K562 (cell line): Measurements from ENCODE around the gene MAP3K12. TPM values are rescaled to one million over a fixed set of nuclear protein-coding genes. Genes with fewer than 3 reads are reported as not detected.

Experiments
- CBFA2T2 ChIP-seq: fragments of 450-650 bp; conservative IDR thresholded peaks from 2 replicates; pipeline ENCODE4 v1.6.1; 2017; ENCODE audit warnings: mild to moderate bottlenecking
- COPS2 ChIP-seq: fragments of 450-650 bp; conservative IDR thresholded peaks from 2 replicates; pipeline ENCODE4 v1.6.1; 2016; ENCODE audit warnings: mild to moderate bottlenecking, moderate library complexity
- FOS ChIP-seq: IDR thresholded peaks from 3 replicates; pipeline ENCODE4 v1.6.1; 2011; ENCODE audit not compliant: insufficient read length; ENCODE audit errors: extremely low read depth
- HNRNPK ChIP-seq: fragments of 200-400 bp; formaldehyde crosslinking; IDR thresholded peaks from one replicate; pipeline ENCODE4 v1.6.1; 2018; ENCODE audit warnings: mild to moderate bottlenecking, low read depth, low read length; ENCODE audit not compliant: poor library complexity, severe bottlenecking
- JUND ChIP-seq, 2 experiments: IDR thresholded peaks; 2 replicates in 1 of 2; 3 replicates in 1 of 2; pipeline ENCODE4 v1.6.1; 2011; ENCODE audit warnings: borderline replicate concordance in 2 of 2, low read depth in 2 of 2, low read length in 2 of 2, improper control_type of control experiment in 1 of 2, missing biosample characterization in 1 of 2, missing genetic modification characterization in 1 of 2, missing genetic modification reagents in 1 of 2
- NR3C1 ChIP-seq: sonication (generic); formaldehyde crosslinking; IDR thresholded peaks from 2 replicates; pipeline ENCODE4 v1.8.1; 2022; ENCODE audit warnings: missing genetic modification reagents
- POLR2B ChIP-seq: fragments of 450-650 bp; IDR thresholded peaks from 2 replicates; pipeline ENCODE4 v1.6.1; 2018; ENCODE audit warnings: low read depth; ENCODE audit not compliant: partially characterized antibody
- RBM34 ChIP-seq: fragments of 200-400 bp; formaldehyde crosslinking; IDR thresholded peaks from 2 replicates; pipeline ENCODE4 v1.6.1; 2018; ENCODE audit warnings: low read length, borderline replicate concordance; ENCODE audit not compliant: insufficient read depth
- SPI1 ChIP-seq: IDR thresholded peaks from 2 replicates; pipeline ENCODE4 v1.6.1; 2011; ENCODE audit warnings: low read depth, low read length, control low read depth, borderline replicate concordance
- ZBTB17 ChIP-seq: fragments of 450-650 bp; formaldehyde crosslinking; IDR thresholded peaks from 2 replicates; pipeline ENCODE4 v1.4.0; 2020; ENCODE audit warnings: mild to moderate bottlenecking
- ZBTB7A ChIP-seq: IDR thresholded peaks from 2 replicates; pipeline ENCODE4 v1.6.1; 2011; ENCODE audit warnings: low read depth, mild to moderate bottlenecking, low read length, moderate library complexity, borderline replicate concordance; ENCODE audit not compliant: control insufficient read depth
- polyA plus RNA-seq, 8 experiments: library from polyadenylated mRNA; depleted of rRNA in 4 of 8; stranded (reverse) in 5 of 8; unstranded in 3 of 8; fragments of >200 nt; fragmentation: Nextera tagmentation in 2 of 8; fragmentation: Illumina TruSeq in 1 of 8; extraction: Ambion mirVana in 2 of 8; extraction: Trizol in 1 of 8; gene quantifications; 2 replicates each; pipeline versions ENCODE4 v1.2.1 to v1.2.3, GENCODE V29; 2011 to 2014; ENCODE audit warnings: inconsistent platforms in 1 of 8, missing spikeins in 1 of 8
- total RNA-seq, 7 experiments: library from RNA; depleted of rRNA in 6 of 7; stranded (reverse); fragments of >200 nt in 6 of 7; fragmentation: Illumina TruSeq in 2 of 7; extraction: Trizol in 2 of 7; gene quantifications; 2 replicates each; pipeline versions ENCODE4 v1.2.1 to v1.2.3, GENCODE V29; 2011 to 2021; ENCODE audit warnings: low replicate concordance in 1 of 7
- TF ChIP-seq, protein P1 (sequence below): IDR thresholded peaks from 3 replicates; pipeline ENCODE4 v1.6.1; 2011; ENCODE audit warnings: borderline replicate concordance, mild to moderate bottlenecking, moderate library complexity; ENCODE audit not compliant: insufficient read length; ENCODE audit errors: extremely low read depth
- TF ChIP-seq, protein P2 (sequence below): sonication (generic); formaldehyde crosslinking; IDR thresholded peaks from 2 replicates; pipeline ENCODE4 v1.8.1; 2023; ENCODE audit warnings: mild to moderate bottlenecking, missing genetic modification reagents, moderate library complexity
- TF ChIP-seq, protein P3 (sequence below), 2 experiments: fragments of 450-650 bp in 1 of 2; sonication (generic) in 1 of 2; formaldehyde crosslinking in 1 of 2; IDR thresholded peaks in 1 of 2; conservative IDR thresholded peaks in 1 of 2; 2 replicates each; pipeline versions ENCODE4 v1.6.1 to v1.8.1; 2016 to 2023; ENCODE audit warnings: mild to moderate bottlenecking in 2 of 2, moderate library complexity in 2 of 2, inconsistent platforms in 1 of 2, missing genetic modification reagents in 1 of 2
- TF ChIP-seq, protein P4 (sequence below): sonication (generic); formaldehyde crosslinking; IDR thresholded peaks from 2 replicates; pipeline ENCODE4 v1.8.0; 2022; ENCODE audit warnings: mild to moderate bottlenecking, missing genetic modification reagents

Gene MAP3K12
- total and polyA plus RNA-seq, 9 of the 15 experiments (the other 6 are each of a cell fraction or from before 2014, with no cell fraction given) = 0.10 to 2.4 (median 1.6) TPM

DNA sequence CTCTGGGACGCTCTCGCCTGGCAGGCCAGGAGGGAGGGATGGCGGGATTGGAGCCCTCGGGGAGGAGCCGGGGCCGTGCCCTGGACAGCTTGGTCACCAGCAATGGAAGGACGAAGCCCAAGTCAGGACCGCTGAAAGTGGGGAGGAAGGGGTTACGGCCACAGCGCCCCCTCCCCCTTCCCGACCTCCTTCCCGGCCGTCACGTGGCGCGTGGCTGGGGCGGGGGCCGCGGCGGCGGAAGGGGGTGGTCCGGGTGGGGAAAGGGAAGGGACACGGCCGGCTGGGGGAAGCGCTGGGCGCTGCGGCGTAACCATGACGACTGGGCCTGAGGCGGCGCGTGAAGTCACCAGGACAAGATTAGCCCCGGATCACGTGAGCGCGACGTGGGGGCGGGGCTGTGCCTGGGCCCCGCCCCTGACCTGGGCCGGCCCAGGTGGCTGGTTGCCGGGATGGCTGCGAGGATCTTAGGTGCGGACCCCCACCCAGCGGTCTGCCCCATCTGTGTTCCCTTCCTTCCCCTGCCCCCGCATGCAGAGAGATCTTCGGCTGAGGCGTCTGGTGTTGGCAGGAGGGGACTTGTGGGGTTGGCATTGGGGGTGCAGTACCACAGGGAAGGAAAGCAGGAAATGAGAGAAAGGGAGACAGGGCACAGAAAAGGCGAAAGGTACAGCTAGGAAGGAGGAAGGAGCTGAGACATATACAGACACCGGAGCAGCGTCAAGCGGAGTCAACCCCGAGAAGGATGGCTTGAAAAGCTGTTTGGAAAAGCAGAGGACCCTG is 6.2 kb downstream of the MAP3K12 start (continued):
- TF ChIP-seq, protein P1, sequence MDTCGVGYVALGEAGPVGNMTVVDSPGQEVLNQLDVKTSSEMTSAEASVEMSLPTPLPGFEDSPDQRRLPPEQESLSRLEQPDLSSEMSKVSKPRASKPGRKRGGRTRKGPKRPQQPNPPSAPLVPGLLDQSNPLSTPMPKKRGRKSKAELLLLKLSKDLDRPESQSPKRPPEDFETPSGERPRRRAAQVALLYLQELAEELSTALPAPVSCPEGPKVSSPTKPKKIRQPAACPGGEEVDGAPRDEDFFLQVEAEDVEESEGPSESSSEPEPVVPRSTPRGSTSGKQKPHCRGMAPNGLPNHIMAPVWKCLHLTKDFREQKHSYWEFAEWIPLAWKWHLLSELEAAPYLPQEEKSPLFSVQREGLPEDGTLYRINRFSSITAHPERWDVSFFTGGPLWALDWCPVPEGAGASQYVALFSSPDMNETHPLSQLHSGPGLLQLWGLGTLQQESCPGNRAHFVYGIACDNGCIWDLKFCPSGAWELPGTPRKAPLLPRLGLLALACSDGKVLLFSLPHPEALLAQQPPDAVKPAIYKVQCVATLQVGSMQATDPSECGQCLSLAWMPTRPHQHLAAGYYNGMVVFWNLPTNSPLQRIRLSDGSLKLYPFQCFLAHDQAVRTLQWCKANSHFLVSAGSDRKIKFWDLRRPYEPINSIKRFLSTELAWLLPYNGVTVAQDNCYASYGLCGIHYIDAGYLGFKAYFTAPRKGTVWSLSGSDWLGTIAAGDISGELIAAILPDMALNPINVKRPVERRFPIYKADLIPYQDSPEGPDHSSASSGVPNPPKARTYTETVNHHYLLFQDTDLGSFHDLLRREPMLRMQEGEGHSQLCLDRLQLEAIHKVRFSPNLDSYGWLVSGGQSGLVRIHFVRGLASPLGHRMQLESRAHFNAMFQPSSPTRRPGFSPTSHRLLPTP = no peak
- TF ChIP-seq ZBTB17 (CRISPR knock-in tag) (no peak), FOS (no peak), POLR2B (peak; percentile 43), SPI1 (no peak), NR3C1 (CRISPR knock-in tag) (no peak), ZBTB7A (peak; percentile 89; the same call in 1 of the 2 replicates), COPS2 (no peak), RBM34 (no peak), JUND (IDR thresholded peaks at IDR 0.05; ENCODE audit: borderline replicate concordance, low read depth, low read length) (peak; percentile 82), JUND (tag; IDR thresholded peaks at IDR 0.05; ENCODE audit: borderline replicate concordance, low read depth, low read length) (peak; percentile 68; the same call in 1 of the 3 replicates), HNRNPK (no peak), CBFA2T2 (peak; percentile 71)
- TF ChIP-seq, protein P2, sequence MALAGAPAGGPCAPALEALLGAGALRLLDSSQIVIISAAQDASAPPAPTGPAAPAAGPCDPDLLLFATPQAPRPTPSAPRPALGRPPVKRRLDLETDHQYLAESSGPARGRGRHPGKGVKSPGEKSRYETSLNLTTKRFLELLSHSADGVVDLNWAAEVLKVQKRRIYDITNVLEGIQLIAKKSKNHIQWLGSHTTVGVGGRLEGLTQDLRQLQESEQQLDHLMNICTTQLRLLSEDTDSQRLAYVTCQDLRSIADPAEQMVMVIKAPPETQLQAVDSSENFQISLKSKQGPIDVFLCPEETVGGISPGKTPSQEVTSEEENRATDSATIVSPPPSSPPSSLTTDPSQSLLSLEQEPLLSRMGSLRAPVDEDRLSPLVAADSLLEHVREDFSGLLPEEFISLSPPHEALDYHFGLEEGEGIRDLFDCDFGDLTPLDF (CRISPR knock-in tag) = no peak
- TF ChIP-seq, protein P3, sequence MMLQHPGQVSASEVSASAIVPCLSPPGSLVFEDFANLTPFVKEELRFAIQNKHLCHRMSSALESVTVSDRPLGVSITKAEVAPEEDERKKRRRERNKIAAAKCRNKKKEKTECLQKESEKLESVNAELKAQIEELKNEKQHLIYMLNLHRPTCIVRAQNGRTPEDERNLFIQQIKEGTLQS (IDR thresholded peaks at IDR 0.05) = peak; percentile 72
- TF ChIP-seq, protein P3 (CRISPR knock-in tag; conservative IDR thresholded peaks at IDR 0.05) = no peak
- TF ChIP-seq, protein P4, sequence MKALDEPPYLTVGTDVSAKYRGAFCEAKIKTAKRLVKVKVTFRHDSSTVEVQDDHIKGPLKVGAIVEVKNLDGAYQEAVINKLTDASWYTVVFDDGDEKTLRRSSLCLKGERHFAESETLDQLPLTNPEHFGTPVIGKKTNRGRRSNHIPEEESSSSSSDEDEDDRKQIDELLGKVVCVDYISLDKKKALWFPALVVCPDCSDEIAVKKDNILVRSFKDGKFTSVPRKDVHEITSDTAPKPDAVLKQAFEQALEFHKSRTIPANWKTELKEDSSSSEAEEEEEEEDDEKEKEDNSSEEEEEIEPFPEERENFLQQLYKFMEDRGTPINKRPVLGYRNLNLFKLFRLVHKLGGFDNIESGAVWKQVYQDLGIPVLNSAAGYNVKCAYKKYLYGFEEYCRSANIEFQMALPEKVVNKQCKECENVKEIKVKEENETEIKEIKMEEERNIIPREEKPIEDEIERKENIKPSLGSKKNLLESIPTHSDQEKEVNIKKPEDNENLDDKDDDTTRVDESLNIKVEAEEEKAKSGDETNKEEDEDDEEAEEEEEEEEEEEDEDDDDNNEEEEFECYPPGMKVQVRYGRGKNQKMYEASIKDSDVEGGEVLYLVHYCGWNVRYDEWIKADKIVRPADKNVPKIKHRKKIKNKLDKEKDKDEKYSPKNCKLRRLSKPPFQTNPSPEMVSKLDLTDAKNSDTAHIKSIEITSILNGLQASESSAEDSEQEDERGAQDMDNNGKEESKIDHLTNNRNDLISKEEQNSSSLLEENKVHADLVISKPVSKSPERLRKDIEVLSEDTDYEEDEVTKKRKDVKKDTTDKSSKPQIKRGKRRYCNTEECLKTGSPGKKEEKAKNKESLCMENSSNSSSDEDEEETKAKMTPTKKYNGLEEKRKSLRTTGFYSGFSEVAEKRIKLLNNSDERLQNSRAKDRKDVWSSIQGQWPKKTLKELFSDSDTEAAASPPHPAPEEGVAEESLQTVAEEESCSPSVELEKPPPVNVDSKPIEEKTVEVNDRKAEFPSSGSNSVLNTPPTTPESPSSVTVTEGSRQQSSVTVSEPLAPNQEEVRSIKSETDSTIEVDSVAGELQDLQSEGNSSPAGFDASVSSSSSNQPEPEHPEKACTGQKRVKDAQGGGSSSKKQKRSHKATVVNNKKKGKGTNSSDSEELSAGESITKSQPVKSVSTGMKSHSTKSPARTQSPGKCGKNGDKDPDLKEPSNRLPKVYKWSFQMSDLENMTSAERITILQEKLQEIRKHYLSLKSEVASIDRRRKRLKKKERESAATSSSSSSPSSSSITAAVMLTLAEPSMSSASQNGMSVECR (CRISPR knock-in tag) = peak; percentile 39; the same call in 1 of the 2 replicates
